Measurements from ENCODE around the gene PRDM10.

PRDM10 gene

DNA sequence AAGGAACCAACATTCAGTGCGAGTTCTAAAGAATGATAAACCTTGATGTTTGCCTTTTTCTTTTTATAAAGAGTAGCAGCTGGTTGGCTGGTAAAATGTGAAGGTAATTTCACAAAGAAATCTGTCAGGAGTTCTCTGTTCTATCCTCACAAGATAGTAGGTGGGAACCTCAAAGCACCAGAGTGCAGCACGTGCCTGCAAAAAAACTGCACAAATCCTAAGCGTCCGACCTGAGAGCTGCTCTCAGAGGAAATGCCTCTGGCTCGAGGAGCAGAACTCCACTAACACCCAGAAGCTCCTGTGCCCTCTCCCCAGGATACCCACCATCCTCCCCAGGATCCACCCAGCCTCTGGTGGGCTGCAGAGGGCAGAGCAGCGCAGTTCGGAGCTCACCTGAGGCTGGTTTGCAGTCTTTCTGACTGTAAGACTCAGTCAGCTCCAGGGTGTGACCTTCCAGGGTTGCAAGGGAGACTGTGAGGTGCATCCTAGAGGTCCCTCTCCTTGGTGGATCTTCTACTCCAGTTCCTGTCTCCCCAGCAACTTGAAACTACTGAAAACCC is 23.5 kb downstream of the PRDM10 start:
- TF ChIP-seq, protein P1, sequence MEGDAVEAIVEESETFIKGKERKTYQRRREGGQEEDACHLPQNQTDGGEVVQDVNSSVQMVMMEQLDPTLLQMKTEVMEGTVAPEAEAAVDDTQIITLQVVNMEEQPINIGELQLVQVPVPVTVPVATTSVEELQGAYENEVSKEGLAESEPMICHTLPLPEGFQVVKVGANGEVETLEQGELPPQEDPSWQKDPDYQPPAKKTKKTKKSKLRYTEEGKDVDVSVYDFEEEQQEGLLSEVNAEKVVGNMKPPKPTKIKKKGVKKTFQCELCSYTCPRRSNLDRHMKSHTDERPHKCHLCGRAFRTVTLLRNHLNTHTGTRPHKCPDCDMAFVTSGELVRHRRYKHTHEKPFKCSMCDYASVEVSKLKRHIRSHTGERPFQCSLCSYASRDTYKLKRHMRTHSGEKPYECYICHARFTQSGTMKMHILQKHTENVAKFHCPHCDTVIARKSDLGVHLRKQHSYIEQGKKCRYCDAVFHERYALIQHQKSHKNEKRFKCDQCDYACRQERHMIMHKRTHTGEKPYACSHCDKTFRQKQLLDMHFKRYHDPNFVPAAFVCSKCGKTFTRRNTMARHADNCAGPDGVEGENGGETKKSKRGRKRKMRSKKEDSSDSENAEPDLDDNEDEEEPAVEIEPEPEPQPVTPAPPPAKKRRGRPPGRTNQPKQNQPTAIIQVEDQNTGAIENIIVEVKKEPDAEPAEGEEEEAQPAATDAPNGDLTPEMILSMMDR (IDR thresholded peaks at IDR 0.05; ENCODE audit: borderline replicate concordance, control extremely low read depth, extremely low read depth, insufficient read depth, missing control alignments) = no peak
- in situ Hi-C loops (cut with MboI; ENCODE audit: low sequenced_read_pairs, unreplicated experiment) = no loop called here
- no peak for DNase-seq (ENCODE audit: low spot score)

DNA sequence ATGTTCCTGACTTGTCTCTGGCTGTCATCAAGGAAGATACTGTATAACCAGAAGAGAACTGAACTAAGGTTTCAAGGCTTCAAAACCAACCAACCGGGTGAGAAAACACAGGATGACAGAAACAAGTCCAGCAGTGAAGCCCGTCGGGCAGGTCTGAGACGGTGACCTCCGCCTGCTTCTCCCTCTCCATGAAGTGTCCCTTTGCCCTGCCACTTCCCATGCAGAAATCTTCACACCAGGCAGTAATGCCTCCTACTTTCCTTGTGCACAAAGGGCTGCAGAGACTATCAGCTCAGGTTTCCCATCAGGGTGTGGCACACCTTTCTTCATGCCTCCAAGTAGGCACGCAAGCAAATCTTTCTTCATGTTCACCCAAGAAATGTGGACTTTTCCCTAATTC is 24.2 kb downstream of the PRDM10 start:
- in situ Hi-C loops (cut with MboI; ENCODE audit: low sequenced_read_pairs, unreplicated experiment) = no loop called here
- TF ChIP-seq, protein P1 (IDR thresholded peaks at IDR 0.05; ENCODE audit: borderline replicate concordance, control extremely low read depth, extremely low read depth, insufficient read depth, missing control alignments) = no peak
- DNase-seq (ENCODE audit: low spot score) = no peak

DNA sequence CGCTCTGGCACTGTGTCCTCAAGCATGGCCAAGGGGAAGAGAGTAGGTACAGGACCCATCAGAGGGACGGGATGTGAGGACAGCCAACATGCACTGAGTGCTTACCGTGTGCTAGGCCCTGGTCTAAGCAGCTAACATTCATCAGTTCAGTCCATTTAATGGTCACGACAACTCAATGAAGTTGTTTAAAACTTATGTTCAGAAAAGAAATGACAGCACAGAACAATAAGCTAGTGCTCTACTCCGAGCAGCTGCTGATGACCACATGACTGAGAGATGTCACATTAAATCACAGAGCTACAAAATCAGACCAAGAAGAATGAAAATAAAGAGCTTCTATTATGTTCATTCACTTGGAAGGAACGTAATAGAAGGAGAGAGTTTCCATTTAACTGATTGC is 26.3 kb downstream of the PRDM10 start:
- no peak for DNase-seq (ENCODE audit: low spot score)
- TF ChIP-seq, protein P1 (IDR thresholded peaks at IDR 0.05; ENCODE audit: borderline replicate concordance, control extremely low read depth, extremely low read depth, insufficient read depth, missing control alignments) = no peak
- in situ Hi-C loops (cut with MboI; ENCODE audit: low sequenced_read_pairs, unreplicated experiment) = no loop called here

DNA sequence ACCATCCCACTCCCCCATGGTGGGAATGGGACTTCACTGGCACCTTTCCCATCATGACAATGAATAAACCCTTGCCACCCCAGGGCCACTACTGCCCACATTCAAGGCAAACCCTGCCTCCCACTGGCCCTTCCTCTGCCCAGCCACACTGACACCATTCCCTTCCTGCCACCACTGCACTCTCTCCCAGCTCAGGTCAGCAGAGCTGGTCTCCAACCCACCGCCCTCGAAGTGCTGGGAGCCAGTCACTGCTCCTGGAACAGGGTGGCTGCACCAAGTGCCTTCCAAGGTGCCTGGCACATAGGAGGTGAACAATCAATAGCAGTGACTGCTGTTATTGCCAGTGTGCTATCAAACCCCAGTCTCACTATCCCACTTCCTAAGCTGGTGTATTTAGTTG is 27.1 kb downstream of the PRDM10 start:
- TF ChIP-seq, protein P1 (IDR thresholded peaks at IDR 0.05; ENCODE audit: borderline replicate concordance, control extremely low read depth, extremely low read depth, insufficient read depth, missing control alignments) = no peak

DNA sequence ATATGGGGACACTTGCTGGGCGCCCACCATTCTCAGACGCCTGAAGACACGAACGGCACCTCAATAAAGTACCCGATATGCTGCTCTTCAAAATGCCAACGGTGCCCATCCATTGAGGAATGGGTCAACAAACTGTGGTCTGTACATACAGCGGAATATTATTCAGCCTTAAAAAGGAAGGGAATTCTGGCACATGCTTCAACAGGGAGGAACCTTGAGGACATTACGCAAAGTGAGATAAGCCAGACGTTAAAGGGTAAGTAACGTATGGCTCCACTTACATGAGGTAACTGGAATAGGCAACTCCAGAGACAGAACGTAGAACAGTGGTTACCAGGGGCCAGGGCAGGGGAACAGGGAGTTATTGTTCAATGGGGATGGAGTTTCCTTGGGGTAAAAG is 28.0 kb downstream of the PRDM10 start:
- TF ChIP-seq, protein P1 (IDR thresholded peaks at IDR 0.05; ENCODE audit: borderline replicate concordance, control extremely low read depth, extremely low read depth, insufficient read depth, missing control alignments) = no peak
- in situ Hi-C loops (cut with MboI; ENCODE audit: low sequenced_read_pairs, unreplicated experiment) = no loop called here
- DNase-seq (ENCODE audit: low spot score) = no peak

More for the DNA sequence above, 27.1 kb downstream of the PRDM10 start:
- DNase-seq (ENCODE audit: low spot score) = no peak
- in situ Hi-C loops (cut with MboI; ENCODE audit: low sequenced_read_pairs, unreplicated experiment) = no loop called here

DNA sequence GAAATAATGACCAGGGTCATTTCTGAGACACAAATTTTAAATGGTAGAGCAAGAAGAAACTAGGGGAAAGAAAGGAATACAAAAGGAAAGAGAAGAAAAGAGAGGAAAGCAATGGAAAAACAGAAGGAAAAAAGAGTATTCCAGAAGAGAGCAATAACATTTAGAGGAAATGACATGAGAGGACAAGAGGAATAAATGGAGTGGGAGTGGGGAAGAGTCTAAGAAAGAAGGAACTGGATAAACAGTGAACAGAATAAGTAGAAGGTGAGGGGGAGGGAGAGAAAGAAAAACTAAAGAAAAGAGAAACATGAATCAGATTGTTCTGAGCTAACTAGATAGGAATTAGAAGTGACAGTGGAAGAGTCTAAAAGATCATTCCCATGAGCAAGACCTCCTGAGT is 28.4 kb downstream of the PRDM10 start:
- in situ Hi-C loops (cut with MboI; ENCODE audit: low sequenced_read_pairs, unreplicated experiment) = no loop called here
- TF ChIP-seq, protein P1 (IDR thresholded peaks at IDR 0.05; ENCODE audit: borderline replicate concordance, control extremely low read depth, extremely low read depth, insufficient read depth, missing control alignments) = no peak
- DNase-seq (ENCODE audit: low spot score) = no peak

Measured in GM13976 (cell line).